HEK293 (cell line): Measurements from ENCODE around the gene ZBTB39.

Experiments
- CTCF ChIA-PET: fragments of 350-600 bp; formaldehyde crosslinking; extraction: SDS; loops from one replicate; lab custom pipeline; 2021; ENCODE audit warnings: antibody characterized with exemption; lab: Yijun Ruan, JAX
- POLR2A ChIA-PET: fragments of 300-600 bp; formaldehyde crosslinking; extraction: SDS; loops from one replicate; lab custom pipeline; 2020; ENCODE audit warnings: antibody characterized with exemption, inconsistent platforms; lab: Yijun Ruan, JAX
- H3K27ac ChIP-seq: fragments of 200-500 bp; sonication (Bioruptor generic); 2 replicates; pipeline ENCODE4 v1.5.1; 2014; ENCODE audit warnings: low read depth, low read length, control low read depth, inconsistent platforms; ENCODE audit errors: extremely low read depth
- H3K36me3 ChIP-seq, 2 experiments: fragments of 200-500 bp in 1 of 2; sonication (Bioruptor generic) in 1 of 2; 1 replicate in 1 of 2; 2 replicates in 1 of 2; pipeline ENCODE4 v1.5.1; 2014 to 2017; ENCODE audit warnings: inconsistent platforms in 2 of 2, low read length in 2 of 2; ENCODE audit not compliant: control insufficient read depth in 2 of 2, insufficient read depth in 1 of 2
- H3K4me1 ChIP-seq: fragments of 200-500 bp; sonication (Bioruptor generic); 2 replicates; pipeline ENCODE4 v1.5.1; 2014; ENCODE audit warnings: mild to moderate bottlenecking, low read length, inconsistent platforms; ENCODE audit not compliant: control insufficient read depth, insufficient read depth
- H3K4me3 ChIP-seq: 2 replicates; pipeline ENCODE4 v1.5.1; 2011; ENCODE audit warnings: low read depth, mild to moderate bottlenecking, control low read depth, low read length, moderate library complexity
- H3K9me3 ChIP-seq: fragments of 200-500 bp; sonication (Bioruptor generic); 2 replicates; pipeline ENCODE4 v1.5.1; 2014; ENCODE audit warnings: low read depth, low read length, inconsistent platforms; ENCODE audit not compliant: control insufficient read depth, insufficient read depth
- GLIS2 ChIP-seq: fragments of 450-650 bp; formaldehyde crosslinking; IDR thresholded peaks from 2 replicates; pipeline ENCODE4 v1.5.1; 2016; ENCODE audit warnings: missing biosample characterization, missing genetic modification characterization
- KLF7 ChIP-seq: fragments of 450-650 bp; formaldehyde crosslinking; IDR thresholded peaks from 2 replicates; pipeline ENCODE4 v1.5.1; 2016; ENCODE audit warnings: missing biosample characterization, missing genetic modification characterization, borderline replicate concordance
- SCRT2 ChIP-seq: fragments of 450-650 bp; formaldehyde crosslinking; IDR thresholded peaks from 2 replicates; pipeline ENCODE4 v1.5.1; 2016; ENCODE audit warnings: missing biosample characterization, missing genetic modification characterization
- SP7 ChIP-seq: fragments of 450-650 bp; formaldehyde crosslinking; IDR thresholded peaks from 2 replicates; pipeline ENCODE4 v1.5.1; 2016; ENCODE audit warnings: missing biosample characterization, missing genetic modification characterization
- ZFHX2 ChIP-seq: fragments of 450-650 bp; formaldehyde crosslinking; conservative IDR thresholded peaks from 2 replicates; pipeline ENCODE4 v1.5.1; 2016; ENCODE audit warnings: missing biosample characterization, missing genetic modification characterization
- ZNF174 ChIP-seq: fragments of 450-650 bp; formaldehyde crosslinking; IDR thresholded peaks from 2 replicates; pipeline ENCODE4 v1.5.0; 2017; ENCODE audit warnings: missing biosample characterization, mild to moderate bottlenecking, missing genetic modification characterization
- ZNF2 ChIP-seq: fragments of 450-650 bp; formaldehyde crosslinking; IDR thresholded peaks from 2 replicates; pipeline ENCODE4 v1.5.1; 2016; ENCODE audit warnings: missing biosample characterization, missing genetic modification characterization
- ZNF341 ChIP-seq: fragments of 450-650 bp; formaldehyde crosslinking; IDR thresholded peaks from 2 replicates; pipeline ENCODE4; 2016; ENCODE audit warnings: low read depth, missing biosample characterization, missing genetic modification characterization
- ZNF416 ChIP-seq: fragments of 450-650 bp; formaldehyde crosslinking; IDR thresholded peaks from 2 replicates; pipeline ENCODE4 v1.5.1; 2016; ENCODE audit warnings: missing biosample characterization, missing genetic modification characterization
- ZNF580 ChIP-seq: fragments of 450-650 bp; formaldehyde crosslinking; IDR thresholded peaks from 2 replicates; pipeline ENCODE4 v1.5.1; 2016; ENCODE audit warnings: missing biosample characterization, missing genetic modification characterization
- ZNF660 ChIP-seq: fragments of 450-650 bp; IDR thresholded peaks from 2 replicates; pipeline ENCODE4 v1.5.1; 2018; ENCODE audit warnings: missing biosample characterization, mild to moderate bottlenecking, missing genetic modification characterization
- ZNF704 ChIP-seq: fragments of 450-650 bp; formaldehyde crosslinking; IDR thresholded peaks from 2 replicates; pipeline ENCODE4 v1.5.1; 2016; ENCODE audit warnings: missing biosample characterization, missing genetic modification characterization
- TF ChIP-seq, protein P1 (sequence below): fragments of 450-650 bp; formaldehyde crosslinking; IDR thresholded peaks from 2 replicates; pipeline ENCODE4 v1.5.1; 2016; ENCODE audit warnings: missing biosample characterization, missing genetic modification characterization
- TF ChIP-seq, protein P2 (sequence below): fragments of 450-650 bp; formaldehyde crosslinking; IDR thresholded peaks from 2 replicates; pipeline ENCODE4 v1.5.1; 2017; ENCODE audit warnings: missing biosample characterization, missing genetic modification characterization
- TF ChIP-seq, protein P3 (sequence below): fragments of 450-650 bp; formaldehyde crosslinking; conservative IDR thresholded peaks from 2 replicates; pipeline ENCODE4 v1.5.1; 2016; ENCODE audit warnings: low read depth, missing biosample characterization, missing genetic modification characterization
- TF ChIP-seq, protein P4 (sequence below): fragments of 450-650 bp; formaldehyde crosslinking; IDR thresholded peaks from 2 replicates; pipeline ENCODE4 v1.5.1; 2016; ENCODE audit warnings: missing biosample characterization, missing genetic modification characterization

The ZBTB39 gene

DNA sequence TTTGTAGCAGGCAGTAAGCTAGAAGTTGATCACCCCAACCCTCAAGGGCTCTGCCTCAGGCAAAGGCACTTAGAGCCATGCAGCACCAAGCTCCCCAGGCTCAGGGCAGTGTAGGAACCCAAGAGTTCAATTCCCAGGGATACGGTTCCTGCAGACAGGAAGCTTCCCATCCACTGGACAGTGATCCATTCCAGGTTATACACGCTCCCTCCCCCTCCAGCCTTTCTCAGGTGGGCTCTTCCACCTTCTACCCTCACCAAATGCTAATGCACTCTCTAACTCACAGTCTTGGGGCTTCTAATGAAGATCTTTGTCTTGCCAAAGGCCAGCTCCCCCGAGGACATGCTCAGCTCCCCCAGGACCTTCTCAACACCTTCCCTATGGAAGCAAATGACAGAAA is 30.9 kb upstream of the ZBTB39 start:
- H3K4me3 ChIP-seq, result no peak overlapping the region
- H3K36me3 ChIP-seq, result no peaks in the 10 kb centered on the region
- CTCF ChIA-PET, result interaction anchor here (0.7 to 1.6 kb wide), 4 partner anchors 20 to 87 kb away, joined by 3 to 6 read pairs (median 4); no protein-coding TSS in a partner anchor
- no peaks in the 10 kb centered on the region for H3K4me1 ChIP-seq
- TF ChIP-seq ZNF580 (tag by site-specific recombination), result no peak
- TF ChIP-seq ZNF341 (tag by site-specific recombination), result peak; percentile 38; the same call in 1 of the 2 replicates
- no peak for TF ChIP-seq ZNF174 (tag by site-specific recombination)
- TF ChIP-seq, protein P1, sequence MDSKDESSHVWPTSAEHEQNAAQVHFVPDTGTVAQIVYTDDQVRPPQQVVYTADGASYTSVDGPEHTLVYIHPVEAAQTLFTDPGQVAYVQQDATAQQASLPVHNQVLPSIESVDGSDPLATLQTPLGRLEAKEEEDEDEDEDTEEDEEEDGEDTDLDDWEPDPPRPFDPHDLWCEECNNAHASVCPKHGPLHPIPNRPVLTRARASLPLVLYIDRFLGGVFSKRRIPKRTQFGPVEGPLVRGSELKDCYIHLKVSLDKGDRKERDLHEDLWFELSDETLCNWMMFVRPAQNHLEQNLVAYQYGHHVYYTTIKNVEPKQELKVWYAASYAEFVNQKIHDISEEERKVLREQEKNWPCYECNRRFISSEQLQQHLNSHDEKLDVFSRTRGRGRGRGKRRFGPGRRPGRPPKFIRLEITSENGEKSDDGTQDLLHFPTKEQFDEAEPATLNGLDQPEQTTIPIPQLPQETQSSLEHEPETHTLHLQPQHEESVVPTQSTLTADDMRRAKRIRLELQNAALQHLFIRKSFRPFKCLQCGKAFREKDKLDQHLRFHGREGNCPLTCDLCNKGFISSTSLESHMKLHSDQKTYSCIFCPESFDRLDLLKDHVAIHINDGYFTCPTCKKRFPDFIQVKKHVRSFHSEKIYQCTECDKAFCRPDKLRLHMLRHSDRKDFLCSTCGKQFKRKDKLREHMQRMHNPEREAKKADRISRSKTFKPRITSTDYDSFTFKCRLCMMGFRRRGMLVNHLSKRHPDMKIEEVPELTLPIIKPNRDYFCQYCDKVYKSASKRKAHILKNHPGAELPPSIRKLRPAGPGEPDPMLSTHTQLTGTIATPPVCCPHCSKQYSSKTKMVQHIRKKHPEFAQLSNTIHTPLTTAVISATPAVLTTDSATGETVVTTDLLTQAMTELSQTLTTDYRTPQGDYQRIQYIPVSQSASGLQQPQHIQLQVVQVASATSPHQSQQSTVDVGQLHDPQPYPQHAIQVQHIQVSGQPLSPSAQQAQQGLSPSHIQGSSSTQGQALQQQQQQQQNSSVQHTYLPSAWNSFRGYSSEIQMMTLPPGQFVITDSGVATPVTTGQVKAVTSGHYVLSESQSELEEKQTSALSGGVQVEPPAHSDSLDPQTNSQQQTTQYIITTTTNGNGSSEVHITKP (tag by site-specific recombination), result peak; percentile 85
- TF ChIP-seq, all 188 proteins: peak for 2
- POLR2A ChIA-PET, result interaction anchor here (0.6 kb wide), 2 partner anchors 15 to 91 kb away, joined by 3 to 7 read pairs; partner anchors contain the start of gene LRP1
- Histone ChIP-seq H3K27ac (no peak overlapping the region), H3K9me3 (no peaks in the 10 kb centered on the region)

DNA sequence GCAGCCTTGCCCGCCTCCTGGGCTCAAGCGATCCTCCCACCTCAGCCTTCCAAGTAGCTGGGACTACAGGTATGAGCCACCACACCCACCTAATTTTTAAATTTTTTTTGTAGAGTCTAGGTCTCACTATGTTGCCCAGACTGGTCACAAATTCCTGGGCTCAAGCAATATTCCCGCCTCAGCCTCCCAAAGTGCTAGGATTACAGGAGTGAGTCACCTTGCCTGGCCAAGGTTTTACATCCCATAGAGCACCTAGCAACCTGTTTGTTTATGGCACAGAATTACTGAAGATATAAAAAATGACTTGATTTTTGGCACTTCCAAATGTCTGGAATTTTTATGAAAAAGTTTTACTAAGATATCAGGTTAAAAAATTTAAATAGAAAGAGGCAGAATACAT is 27.1 kb upstream of the ZBTB39 start:
- no peaks in the 10 kb centered on the region for H3K36me3 ChIP-seq
- H3K27ac ChIP-seq, result no peak overlapping the region
- TF ChIP-seq ZFHX2 (tag by site-specific recombination) (0 out of 2 replicates have a peak, but pooled peaks have one; percentile 11), SP7 (tag by site-specific recombination) (no peak)
- H3K4me3 ChIP-seq, result no peak overlapping the region
- no peaks in the 10 kb centered on the region for H3K9me3 ChIP-seq
- H3K4me1 ChIP-seq, result peaks cover 5% of the 10 kb centered on the region
- ChIA-PET POLR2A (no interaction called here), CTCF (interaction anchor here (1.6 to 3.6 kb wide), 3 partner anchors 16 to 78 kb away, joined by 5 to 19 read pairs (median 6); partner anchors contain the start of genes MYO1A, STAT6 and ZBTB39)

- Histone ChIP-seq H3K27ac (peak overlapping the region; percentile 73; the same call in 1 of the 2 replicates), H3K4me3 (no peak overlapping the region), H3K9me3 (no peaks in the 10 kb centered on the region), H3K36me3 (no peaks in the 10 kb centered on the region), H3K4me1 (peaks cover 5% of the 10 kb centered on the region)
- TF ChIP-seq ZNF704 (tag by site-specific recombination) (no peak), SCRT2 (no peak), ZNF2 (no peak), ZNF660 (tag by site-specific recombination) (0 out of 2 replicates have a peak, but pooled peaks have one; percentile 3), GLIS2 (tag by site-specific recombination) (no peak), ZNF416 (tag by site-specific recombination) (0 out of 2 replicates have a peak, but pooled peaks have one; percentile 36), KLF7 (tag by site-specific recombination) (no peak)
- TF ChIP-seq, protein P2, sequence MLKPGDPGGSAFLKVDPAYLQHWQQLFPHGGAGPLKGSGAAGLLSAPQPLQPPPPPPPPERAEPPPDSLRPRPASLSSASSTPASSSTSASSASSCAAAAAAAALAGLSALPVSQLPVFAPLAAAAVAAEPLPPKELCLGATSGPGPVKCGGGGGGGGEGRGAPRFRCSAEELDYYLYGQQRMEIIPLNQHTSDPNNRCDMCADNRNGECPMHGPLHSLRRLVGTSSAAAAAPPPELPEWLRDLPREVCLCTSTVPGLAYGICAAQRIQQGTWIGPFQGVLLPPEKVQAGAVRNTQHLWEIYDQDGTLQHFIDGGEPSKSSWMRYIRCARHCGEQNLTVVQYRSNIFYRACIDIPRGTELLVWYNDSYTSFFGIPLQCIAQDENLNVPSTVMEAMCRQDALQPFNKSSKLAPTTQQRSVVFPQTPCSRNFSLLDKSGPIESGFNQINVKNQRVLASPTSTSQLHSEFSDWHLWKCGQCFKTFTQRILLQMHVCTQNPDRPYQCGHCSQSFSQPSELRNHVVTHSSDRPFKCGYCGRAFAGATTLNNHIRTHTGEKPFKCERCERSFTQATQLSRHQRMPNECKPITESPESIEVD (tag by site-specific recombination), result no peak
- TF ChIP-seq, protein P3, sequence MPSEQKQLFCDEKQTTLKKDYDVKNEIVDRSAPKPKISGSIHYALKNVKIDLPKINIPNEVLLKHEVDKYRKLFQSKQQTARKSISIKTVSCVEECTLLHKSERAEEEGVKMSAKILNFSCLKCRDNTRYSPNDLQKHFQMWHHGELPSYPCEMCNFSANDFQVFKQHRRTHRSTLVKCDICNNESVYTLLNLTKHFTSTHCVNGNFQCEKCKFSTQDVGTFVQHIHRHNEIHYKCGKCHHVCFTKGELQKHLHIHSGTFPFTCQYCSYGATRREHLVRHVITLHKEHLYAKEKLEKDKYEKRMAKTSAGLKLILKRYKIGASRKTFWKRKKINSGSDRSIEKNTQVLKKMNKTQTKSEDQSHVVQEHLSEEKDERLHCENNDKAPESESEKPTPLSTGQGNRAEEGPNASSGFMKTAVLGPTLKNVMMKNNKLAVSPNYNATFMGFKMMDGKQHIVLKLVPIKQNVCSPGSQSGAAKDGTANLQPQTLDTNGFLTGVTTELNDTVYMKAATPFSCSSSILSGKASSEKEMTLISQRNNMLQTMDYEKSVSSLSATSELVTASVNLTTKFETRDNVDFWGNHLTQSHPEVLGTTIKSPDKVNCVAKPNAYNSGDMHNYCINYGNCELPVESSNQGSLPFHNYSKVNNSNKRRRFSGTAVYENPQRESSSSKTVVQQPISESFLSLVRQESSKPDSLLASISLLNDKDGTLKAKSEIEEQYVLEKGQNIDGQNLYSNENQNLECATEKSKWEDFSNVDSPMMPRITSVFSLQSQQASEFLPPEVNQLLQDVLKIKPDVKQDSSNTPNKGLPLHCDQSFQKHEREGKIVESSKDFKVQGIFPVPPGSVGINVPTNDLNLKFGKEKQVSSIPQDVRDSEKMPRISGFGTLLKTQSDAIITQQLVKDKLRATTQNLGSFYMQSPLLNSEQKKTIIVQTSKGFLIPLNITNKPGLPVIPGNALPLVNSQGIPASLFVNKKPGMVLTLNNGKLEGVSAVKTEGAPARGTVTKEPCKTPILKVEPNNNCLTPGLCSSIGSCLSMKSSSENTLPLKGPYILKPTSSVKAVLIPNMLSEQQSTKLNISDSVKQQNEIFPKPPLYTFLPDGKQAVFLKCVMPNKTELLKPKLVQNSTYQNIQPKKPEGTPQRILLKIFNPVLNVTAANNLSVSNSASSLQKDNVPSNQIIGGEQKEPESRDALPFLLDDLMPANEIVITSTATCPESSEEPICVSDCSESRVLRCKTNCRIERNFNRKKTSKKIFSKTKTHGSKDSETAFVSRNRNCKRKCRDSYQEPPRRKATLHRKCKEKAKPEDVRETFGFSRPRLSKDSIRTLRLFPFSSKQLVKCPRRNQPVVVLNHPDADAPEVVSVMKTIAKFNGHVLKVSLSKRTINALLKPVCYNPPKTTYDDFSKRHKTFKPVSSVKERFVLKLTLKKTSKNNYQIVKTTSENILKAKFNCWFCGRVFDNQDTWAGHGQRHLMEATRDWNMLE, result 0 out of 2 replicates have a peak, but pooled peaks have one; percentile 13
- TF ChIP-seq, protein P4, sequence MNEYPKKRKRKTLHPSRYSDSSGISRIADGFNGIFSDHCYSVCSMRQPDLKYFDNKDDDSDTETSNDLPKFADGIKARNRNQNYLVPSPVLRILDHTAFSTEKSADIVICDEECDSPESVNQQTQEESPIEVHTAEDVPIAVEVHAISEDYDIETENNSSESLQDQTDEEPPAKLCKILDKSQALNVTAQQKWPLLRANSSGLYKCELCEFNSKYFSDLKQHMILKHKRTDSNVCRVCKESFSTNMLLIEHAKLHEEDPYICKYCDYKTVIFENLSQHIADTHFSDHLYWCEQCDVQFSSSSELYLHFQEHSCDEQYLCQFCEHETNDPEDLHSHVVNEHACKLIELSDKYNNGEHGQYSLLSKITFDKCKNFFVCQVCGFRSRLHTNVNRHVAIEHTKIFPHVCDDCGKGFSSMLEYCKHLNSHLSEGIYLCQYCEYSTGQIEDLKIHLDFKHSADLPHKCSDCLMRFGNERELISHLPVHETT (tag by site-specific recombination), result no peak
- POLR2A ChIA-PET, result interaction anchor here (1.1 to 1.7 kb wide), 2 partner anchors 10 to 80 kb away, joined by 3 to 6 read pairs; partner anchors contain the start of gene STAT6
- CTCF ChIA-PET, result interaction anchor here (0.6 to 3.6 kb wide), 14 partner anchors 12 to 1013 kb away, joined by 3 to 19 read pairs (median 3); partner anchors contain the start of gene ZBTB39
Observed at GRCh38 chr12:57031789-57032188, 25.4 kb upstream of the ZBTB39 start.
